Cardiac muscle cell (in vitro differentiated cells and primary cell): ENCODE results near the gene GRAMD1C. TPM values are rescaled to one million over a fixed set of nuclear protein-coding genes. Genes with fewer than 3 reads are reported as not detected.

Experiments used
- DNase-seq, 2 donors: peaks; one replicate each; pipeline versions ENCODE4 v3.0.0 to v3.0.0-alpha.2; 2010 to 2017; ENCODE audit warnings: low read depth in 1 of 2, low spot score in 1 of 2
- H3K27ac ChIP-seq: fragments of 200-600 bp; sonication (generic); 2 replicates; pipeline ENCODE4 v1.5.1; 2016
- H3K27me3 ChIP-seq: fragments of 200-600 bp; sonication (generic); 2 replicates; pipeline ENCODE4 v1.6.0; 2016; ENCODE audit warnings: control low read depth
- H3K36me3 ChIP-seq: fragments of 200-600 bp; sonication (generic); 2 replicates; pipeline ENCODE4 v1.5.1; 2016; ENCODE audit warnings: control low read depth
- H3K4me1 ChIP-seq: fragments of 200-600 bp; sonication (generic); 2 replicates; pipeline ENCODE4 v1.8.1; 2017; ENCODE audit warnings: low read depth, mild to moderate bottlenecking, mixed run types
- H3K4me3 ChIP-seq: fragments of 200-600 bp; sonication (generic); 2 replicates; pipeline ENCODE4 v1.5.1; 2016; ENCODE audit warnings: mild to moderate bottlenecking
- H3K9me3 ChIP-seq: fragments of 200-600 bp; sonication (generic); 2 replicates; pipeline ENCODE4 v1.5.1; 2017; ENCODE audit warnings: low read depth, mild to moderate bottlenecking, control low read depth
- CTCF ChIP-seq: IDR thresholded peaks from 2 replicates; pipeline ENCODE4 v1.5.1; 2012; ENCODE audit warnings: low read depth, mild to moderate bottlenecking, low read length
- polyA plus RNA-seq: library from polyadenylated mRNA; unstranded; fragments of >200 nt; fragmentation: Nextera tagmentation; extraction: Ambion mirVana; gene quantifications from 2 replicates; pipeline ENCODE4 v1.2.1, GENCODE V29; 2016
- total RNA-seq: library from RNA; depleted of rRNA; stranded (reverse); fragments of >200 nt; gene quantifications from 2 replicates; pipeline ENCODE4 v1.2.3, GENCODE V29; 2016

The GRAMD1C gene
- total and polyA plus RNA-seq, 2 experiments from 2014 or later = 0.31 to 6.5 TPM

- Histone ChIP-seq H3K4me1 (no peaks in the 10 kb centered on the region), H3K27me3 (no peaks in the 10 kb centered on the region), H3K27ac (no peak overlapping the region), H3K4me3 (no peak overlapping the region), H3K36me3 (no peaks in the 10 kb centered on the region), H3K9me3 (no peaks in the 10 kb centered on the region)
- no peak for TF ChIP-seq CTCF
- DNase-seq = peak in 1 of 2 donors; percentile 83
Measured at GRCh38 chr3:113968986-113969385, 130.4 kb downstream of the GRAMD1C start.

GRCh38 chr3:113977822-113978221, 139.2 kb downstream of the GRAMD1C start:
- H3K9me3 ChIP-seq = no peaks in the 10 kb centered on the region
- no peak overlapping the region for H3K27ac ChIP-seq
- H3K4me3 ChIP-seq = no peak overlapping the region
- H3K27me3 ChIP-seq = no peaks in the 10 kb centered on the region
- no peak for DNase-seq
- no peaks in the 10 kb centered on the region for H3K36me3 ChIP-seq
- no peaks in the 10 kb centered on the region for H3K4me1 ChIP-seq
- TF ChIP-seq CTCF = no peak

- no peaks in the 10 kb centered on the region for H3K4me1 ChIP-seq
- H3K27me3 ChIP-seq = no peaks in the 10 kb centered on the region
- H3K36me3 ChIP-seq = no peaks in the 10 kb centered on the region
- no peak for TF ChIP-seq CTCF
- DNase-seq = no peak
- no peak overlapping the region for H3K27ac ChIP-seq
- H3K9me3 ChIP-seq = no peaks in the 10 kb centered on the region
- H3K4me3 ChIP-seq = no peak overlapping the region
Measured at GRCh38 chr3:113979916-113980315, 141.3 kb downstream of the GRAMD1C start.

- Histone ChIP-seq H3K4me1 (no peaks in the 10 kb centered on the region), H3K27ac (no peak overlapping the region), H3K27me3 (no peaks in the 10 kb centered on the region), H3K36me3 (no peaks in the 10 kb centered on the region), H3K9me3 (no peaks in the 10 kb centered on the region), H3K4me3 (no peak overlapping the region)
- no peak for TF ChIP-seq CTCF
- DNase-seq = no peak
Measured at GRCh38 chr3:113981803-113982202, 143.2 kb downstream of the GRAMD1C start.

- Histone ChIP-seq H3K4me3 (no peak overlapping the region), H3K36me3 (no peaks in the 10 kb centered on the region), H3K27ac (no peak overlapping the region), H3K27me3 (no peaks in the 10 kb centered on the region), H3K4me1 (no peaks in the 10 kb centered on the region), H3K9me3 (no peaks in the 10 kb centered on the region)
- no peak for TF ChIP-seq CTCF
- no peak for DNase-seq
Measured at GRCh38 chr3:113983544-113983943, 145.0 kb downstream of the GRAMD1C start.

GRCh38 chr3:113985541-113985940, 147.0 kb downstream of the GRAMD1C start:
- peak in 1 of 2 donors; percentile 2 for DNase-seq
- Histone ChIP-seq H3K4me1 (no peaks in the 10 kb centered on the region), H3K4me3 (no peak overlapping the region), H3K27ac (no peak overlapping the region), H3K36me3 (no peaks in the 10 kb centered on the region), H3K27me3 (no peaks in the 10 kb centered on the region), H3K9me3 (no peaks in the 10 kb centered on the region)
- no peak for TF ChIP-seq CTCF
